Measurements from ENCODE around the gene ITPKB. TPM values are rescaled to one million over a fixed set of nuclear protein-coding genes. Genes with fewer than 3 reads are reported as not detected.
A peak's percentile ranks its signal among the peaks of the same experiment; 100 is the strongest.
"Not testable (repeated sequence)": the region's sequence is repeated elsewhere in the genome, so short reads cannot be mapped to it uniquely, and the experiment has no call there.

The ITPKB gene
- total RNA-seq, 1 donor from 2014 or later: 19.5 TPM

DNA sequence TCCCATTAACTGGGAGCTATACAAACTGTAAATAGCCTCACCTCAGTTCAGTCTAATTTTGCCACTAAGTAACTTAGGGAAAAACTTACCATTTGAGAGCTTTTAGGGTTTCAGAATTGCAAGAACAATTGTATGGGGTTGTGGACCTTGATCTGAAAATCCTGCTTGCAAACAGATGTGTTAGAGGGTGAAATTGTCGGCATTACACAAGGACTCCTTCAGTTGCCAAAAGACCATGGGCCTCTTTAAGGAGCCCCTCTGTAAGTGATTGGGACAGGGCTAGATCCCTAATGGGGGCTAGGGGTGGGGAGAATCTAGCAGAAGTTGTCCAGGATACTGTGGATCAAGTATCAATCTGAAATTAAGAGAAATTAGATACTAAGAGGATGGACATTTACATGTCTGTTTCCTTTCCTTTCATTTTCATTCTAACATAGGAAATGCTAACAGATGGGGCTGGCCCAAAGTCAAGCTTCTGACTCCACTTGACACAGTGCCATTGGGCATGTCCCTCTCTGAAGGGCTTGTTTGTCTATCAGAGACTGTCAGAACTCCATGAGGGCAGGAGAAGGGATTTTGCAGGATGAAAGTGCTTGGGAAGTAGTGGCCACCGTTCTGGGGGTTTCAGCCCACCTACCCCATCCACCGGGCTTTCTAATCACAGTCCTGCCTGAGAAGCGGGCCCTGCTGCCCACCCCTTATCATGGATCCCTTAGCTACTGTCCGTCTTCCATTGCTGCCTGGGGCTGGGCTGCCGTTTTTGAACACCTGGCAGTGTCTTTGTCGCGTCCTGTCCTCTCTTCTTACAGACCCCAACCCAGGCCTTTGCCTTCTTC is 135.8 kb downstream of the ITPKB start:
- DNase-seq (peak; percentile 75), ATAC-seq (peak; percentile 79)
- intact Hi-C loops (cut with micrococcal nuclease): no loop called here

DNA sequence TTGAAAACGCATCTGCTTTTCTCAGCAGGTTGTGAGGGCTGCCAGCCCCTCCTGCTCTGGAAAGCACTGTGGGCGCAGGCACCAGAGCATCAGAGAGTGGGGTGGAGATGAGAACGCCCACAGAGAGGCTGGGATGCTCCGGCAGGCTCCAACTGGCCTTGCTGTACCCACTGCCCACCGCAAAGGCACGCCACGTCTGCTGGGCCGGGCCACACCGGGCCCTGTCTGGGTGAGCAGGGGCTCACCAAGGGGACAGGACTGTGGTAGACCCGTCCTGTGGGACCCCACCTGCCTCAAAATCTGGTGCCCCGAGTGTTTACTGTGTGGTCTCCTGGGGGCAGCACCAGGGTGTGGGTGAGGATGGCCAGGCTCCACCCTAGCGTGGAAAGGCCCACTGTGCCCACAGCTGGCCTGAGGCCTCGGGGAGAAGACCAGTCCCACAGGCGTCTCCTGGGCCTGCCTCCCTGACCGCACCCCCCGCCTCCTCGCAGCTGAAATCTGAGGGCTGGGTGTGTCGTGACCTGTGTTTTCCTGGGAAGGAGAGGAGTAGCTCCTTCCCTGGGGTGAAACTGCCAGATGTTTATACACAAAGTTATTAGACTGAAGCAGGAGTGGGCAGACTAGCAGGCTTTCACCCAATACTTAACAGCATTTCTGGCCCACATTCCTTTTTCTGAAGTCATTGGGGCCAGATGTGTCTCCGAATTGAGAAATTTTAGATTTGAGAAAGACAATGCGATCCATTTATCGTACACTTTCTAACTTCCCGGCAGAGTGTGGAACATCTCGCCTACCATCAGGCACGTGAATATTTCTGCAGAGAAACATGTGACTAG is 136.7 kb downstream of the ITPKB start:
- intact Hi-C loops (cut with micrococcal nuclease): no loop called here
- ATAC-seq (peak; percentile 82), DNase-seq (peak; percentile 73)

DNA sequence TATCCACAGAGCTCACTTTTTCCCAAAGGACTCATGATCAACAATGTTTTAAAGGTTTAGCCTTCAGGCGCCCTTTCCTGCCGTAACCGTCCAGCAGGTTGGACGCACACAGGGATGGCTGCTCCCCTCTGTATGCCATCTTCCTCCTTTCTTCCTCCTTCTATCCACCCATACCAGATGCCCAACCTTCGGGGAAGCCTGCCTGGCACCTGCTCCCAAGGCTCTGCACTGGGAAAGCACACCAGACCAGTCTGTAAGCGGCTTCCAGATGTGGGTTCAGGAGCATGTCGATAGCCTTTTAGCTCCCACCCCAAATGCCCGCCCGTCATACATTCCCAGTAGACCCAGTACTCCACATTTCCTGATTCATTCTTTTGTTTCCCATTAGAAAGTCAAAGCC is 137.6 kb downstream of the ITPKB start:
- intact Hi-C loops (cut with micrococcal nuclease): no loop called here
- ATAC-seq (no peak), DNase-seq (no peak)

DNA sequence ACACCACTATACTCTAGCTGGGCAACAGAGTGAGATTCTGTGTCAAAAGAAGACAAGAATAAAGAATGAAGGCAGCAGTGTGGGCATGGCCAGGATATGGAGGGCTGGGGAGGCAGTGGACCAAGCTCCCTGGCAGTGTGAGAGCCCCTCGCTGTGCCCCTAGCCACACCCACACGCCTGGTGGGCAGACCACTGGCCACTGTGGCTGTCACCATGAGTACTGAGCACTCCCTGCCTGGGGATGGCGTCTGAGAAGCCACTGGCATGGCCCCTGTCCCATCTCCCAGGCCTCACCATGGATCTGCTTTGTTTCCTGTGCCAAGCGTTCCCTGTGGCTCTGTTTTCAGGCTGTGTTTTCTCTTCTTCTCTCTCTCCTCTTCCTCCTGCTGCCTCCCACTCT is 138.8 kb downstream of the ITPKB start:
- ATAC-seq (no peak), DNase-seq (no peak)
- intact Hi-C loops (cut with micrococcal nuclease): no loop called here

DNA sequence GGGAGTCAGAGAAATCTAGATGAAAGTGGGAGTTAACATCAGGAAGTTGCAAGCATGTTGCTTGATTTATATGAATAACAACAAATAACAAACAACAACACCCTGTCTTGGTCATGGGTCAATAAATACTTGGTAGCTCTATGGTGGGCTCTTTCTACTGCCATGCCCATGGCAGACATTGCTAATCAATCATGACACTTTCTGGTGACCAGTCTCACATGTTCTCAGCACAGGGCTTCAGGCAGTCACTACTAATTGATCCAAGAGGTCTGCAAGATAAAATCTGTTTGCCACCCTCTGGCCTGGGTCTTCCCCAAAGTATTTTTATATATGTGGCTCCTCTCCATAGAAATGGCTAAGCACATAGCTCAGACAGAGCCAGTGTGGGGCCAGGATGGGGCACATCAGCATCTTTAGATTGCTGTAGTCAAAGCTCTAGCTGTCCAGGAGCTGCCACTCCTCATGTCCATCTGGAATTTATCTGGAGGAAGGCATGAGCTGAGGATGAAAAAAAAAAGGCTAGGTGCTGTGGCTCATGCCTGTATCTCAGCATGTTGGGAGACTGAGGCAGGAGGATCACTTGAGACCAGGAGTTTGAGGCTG is 139.3 kb downstream of the ITPKB start:
- no peak for ATAC-seq
- intact Hi-C loops (cut with micrococcal nuclease): no loop called here
- DNase-seq: no peak

DNA sequence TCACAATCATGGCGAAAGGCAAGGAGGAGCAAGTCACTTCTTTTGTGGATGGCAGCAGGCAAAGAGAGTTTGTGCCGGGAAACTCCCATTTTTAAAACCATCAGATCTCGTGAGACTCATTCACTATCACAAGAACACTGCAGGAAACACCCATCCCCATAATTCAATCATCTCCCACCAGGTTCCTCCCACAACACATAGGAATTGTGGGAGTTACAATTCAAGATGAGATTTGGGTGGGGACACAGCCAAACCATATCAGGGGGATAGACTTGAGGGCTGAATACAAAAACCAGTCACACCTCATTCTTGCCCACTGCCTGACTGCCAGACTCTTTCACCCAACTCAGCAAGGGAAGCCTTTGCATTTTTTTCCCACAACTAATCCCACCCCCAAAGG is 140.1 kb downstream of the ITPKB start:
- ATAC-seq; intact Hi-C loops (cut with micrococcal nuclease); DNase-seq: not testable (repeated sequence)

DNA sequence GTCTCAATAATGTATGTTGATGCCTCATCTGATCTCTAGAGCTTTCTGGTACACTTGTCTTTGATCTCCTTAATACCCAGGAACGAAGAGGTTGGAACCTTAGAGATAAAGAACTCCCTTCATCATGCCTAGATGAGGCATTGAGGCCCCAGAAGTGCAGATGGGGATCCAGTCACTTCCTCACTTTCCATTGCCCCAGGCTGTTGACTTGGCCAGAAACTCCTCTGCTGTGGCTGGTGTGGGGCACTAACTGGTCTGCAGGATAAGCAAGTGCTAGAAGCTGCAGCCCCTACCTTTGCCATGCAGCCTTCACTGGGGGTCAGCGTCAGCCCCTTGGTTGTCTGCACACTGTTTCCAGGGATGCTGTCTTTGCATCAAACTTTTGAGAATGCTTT is 140.6 kb downstream of the ITPKB start:
- DNase-seq (no peak), ATAC-seq (no peak)
- intact Hi-C loops (cut with micrococcal nuclease): no loop called here

DNA sequence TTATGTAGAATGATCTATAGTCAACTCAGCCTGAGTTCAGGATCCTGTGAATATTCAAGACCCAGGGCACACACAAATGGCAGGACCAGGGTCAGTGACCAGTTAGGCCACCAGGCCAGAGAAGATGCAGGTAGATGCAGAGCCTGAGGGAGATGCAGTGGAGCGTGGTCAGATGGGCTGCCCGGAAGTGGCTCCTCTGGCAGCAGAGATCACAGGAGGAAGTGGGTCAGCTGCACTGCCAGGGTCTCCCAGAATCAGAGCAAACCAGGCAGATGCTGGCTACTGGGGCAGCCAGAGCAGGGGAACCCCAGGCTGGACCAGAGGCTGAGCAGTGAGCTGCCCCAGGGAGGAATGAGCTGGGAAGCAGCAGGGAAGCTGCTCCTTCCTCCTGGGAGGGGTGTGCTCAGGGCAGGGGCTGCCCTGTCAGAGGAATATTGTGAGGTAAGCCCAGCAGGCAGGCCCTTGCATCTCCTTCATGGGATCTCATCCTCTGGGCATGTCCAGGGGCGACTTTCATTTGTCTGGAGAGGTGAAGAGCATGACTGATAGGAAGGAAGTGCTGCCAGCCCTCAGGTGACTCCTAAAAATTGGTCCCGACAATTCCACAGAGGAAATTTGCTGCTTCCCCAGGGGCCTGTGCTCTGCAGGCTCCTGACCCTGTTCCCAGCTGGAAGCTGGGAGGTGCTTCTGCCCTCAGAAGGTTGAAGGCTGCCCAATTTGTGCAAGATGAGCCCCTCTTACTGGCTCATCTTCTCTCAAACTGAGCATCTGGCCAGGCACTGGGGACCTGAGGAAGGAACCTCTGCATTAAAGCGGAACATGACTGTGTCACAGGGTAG is 141.2 kb downstream of the ITPKB start:
- DNase-seq (no peak), ATAC-seq (no peak)
- intact Hi-C loops (cut with micrococcal nuclease): no loop called here

DNA sequence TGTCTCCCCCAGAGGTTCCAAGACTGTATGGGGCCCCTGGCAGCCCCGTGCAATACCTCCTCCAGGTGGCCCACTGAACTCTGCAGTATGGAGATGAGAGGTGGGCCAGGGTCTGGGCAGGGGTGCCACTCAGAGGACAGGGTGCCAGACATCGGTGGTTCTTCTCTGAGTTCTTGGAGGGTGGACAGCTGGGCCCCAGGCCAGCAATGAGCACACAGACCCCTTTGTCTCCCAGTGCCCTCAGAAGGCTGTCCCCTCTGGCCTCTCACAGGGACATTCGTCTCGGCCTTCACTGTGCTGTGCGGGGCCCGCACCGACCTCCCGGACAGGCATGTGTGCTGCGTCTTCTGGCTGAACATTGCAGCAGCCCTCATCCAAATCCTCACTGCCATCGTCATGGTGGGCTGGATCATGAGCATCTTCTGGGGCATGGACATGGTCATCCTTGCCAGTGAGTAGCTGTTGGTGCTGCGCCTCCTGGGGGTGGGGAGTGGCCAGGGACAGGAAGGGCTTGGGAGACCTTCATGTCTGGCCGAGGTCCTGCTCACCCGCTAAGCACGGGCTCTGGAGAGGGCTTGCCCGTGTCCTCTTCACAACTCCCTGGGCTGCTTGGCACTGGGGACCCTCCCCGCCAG is 142.4 kb downstream of the ITPKB start:
- no peak for DNase-seq

DNA sequence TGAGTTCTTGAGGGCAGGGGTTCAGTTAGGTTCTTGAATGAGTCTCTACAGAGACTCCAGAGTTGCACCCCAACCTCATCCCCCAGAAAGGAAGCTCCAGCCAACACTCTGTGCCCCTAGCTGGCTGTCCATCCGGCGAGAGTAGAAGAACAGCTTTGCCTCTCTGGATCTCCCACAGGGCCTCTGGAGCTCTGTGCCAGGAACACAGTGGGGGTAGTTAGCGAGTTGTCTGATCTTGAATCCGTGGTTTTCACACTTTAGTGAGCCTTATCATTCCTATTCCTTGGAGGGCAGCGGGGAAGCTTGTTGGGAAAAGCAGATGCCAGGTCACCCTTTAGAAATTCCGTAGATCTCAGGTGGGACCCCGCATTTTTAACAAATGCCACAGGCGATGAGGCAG is 145.5 kb downstream of the ITPKB start:
- no peak for ATAC-seq
- intact Hi-C loops (cut with micrococcal nuclease): no loop called here
- no peak for DNase-seq

More for the DNA sequence above, 142.4 kb downstream of the ITPKB start:
- no peak for ATAC-seq
- intact Hi-C loops (cut with micrococcal nuclease): no loop called here

DNA sequence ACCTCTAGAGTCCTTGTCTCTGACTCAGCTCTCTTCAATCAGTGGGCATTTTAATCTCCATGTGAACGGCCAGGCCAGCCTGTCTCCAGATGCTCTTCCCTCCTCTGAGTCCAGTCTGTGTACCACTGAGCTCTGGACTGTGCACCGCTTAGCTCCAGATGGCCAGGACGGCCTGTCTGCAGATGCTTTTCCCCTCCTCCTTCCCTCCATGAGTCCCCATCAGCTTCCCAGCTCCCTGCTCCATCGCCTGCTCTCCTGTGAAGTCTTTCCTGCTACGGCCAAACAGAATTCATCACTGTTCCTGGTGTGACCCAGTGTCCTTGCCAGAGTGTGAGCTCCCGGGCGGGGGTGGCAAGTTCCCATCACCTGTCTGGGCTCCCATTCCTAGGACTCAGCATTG is 148.5 kb downstream of the ITPKB start:
- intact Hi-C loops (cut with micrococcal nuclease): no loop called here
- no peak for DNase-seq
- no peak for ATAC-seq

DNA sequence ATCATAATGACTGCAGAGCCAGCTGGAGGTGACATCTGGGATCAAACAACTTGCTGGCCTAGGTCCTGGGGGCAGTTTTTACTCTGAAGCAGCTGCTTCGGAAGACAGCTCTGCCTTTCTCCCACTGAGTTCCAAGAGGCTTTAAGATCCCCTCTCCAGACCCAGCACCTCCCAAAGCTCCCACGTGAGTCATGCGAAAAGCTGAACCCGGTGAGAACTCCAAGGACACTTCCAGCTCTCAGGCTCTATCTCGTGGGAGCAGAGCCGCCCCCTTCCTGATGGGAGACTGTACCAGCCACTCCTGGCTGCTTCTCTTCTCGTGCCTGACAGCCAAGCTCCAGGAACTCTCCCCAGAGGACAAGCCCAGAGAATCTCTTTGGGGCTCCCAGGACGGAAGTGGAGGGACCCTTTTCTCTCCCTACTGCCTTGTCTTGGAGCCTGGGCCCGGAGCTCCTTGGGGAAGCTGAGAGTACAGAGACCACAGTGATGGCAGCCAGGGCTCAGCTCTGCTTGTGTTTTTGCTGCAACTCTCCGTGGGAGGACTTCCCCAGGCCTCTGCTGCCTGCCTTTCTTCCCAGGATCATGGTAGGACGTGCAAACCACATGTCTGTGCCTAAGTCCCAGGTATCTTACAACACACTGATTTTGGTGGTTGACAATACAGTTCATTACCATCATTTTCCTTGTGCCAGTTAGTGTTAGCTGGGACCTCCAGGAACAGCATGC is 149.9 kb downstream of the ITPKB start:
- intact Hi-C loops (cut with micrococcal nuclease): no loop called here
- DNase-seq (peak; percentile 35), ATAC-seq (peak; percentile 73)

DNA sequence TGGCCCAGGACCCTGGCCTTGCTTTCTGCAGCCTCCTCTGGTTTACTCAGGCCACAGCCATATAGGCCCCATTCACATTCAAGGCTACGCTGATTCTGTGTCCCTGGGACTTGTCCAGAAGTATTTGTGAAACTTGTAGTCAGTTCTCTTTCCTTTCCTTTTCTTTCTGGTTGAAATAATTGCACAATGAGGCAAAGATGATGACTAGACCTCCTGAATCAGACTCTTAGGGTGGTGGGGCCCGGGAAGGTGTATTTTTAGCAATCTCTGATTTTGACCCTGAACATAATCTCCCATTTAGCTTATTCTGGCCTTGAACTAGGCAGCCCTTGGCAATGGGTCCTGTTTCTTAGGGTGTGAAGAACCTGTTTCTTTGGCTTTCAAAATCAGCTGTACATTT is 150.6 kb downstream of the ITPKB start:
- intact Hi-C loops (cut with micrococcal nuclease): no loop called here
- no peak for DNase-seq
- peak; percentile 69 for ATAC-seq

DNA sequence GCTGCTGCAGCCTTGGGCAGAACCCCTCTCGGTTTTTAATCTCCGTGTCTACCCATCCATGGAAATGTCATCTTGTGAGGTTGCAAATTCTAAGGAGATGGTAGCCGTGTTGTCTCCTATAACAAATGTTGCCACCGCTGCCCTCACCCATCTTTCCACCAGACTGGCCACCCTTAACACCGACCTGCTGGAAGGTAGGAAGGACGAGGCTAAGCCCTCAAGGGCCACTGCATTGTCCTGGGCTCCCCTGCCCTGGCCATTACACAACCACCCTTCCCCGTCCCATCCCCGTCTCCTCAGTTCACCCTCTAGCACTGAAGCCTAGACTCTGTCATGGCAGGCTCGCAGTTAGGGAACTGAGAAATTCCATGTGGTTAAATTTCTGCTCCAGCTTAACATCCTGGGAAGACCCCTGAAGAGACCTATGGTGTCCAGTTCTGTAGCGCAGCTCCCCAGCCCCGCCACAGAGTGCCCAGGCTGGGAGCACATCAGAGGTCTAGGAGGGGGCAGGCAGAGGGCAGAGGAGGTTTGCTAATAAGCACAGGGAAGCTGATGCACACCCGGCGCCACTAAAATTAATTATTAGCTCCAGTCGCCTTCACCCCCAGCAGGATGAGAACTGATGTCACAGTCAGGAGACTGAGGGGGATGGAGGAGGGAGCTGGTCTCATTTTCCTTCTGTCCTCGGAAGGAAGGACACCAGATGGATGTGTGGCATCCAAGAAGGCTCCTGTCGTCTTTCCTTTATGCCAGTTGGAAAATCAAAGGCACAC is 152.2 kb downstream of the ITPKB start:
- intact Hi-C loops (cut with micrococcal nuclease): no loop called here
- no peak for DNase-seq
- no peak for ATAC-seq

DNA sequence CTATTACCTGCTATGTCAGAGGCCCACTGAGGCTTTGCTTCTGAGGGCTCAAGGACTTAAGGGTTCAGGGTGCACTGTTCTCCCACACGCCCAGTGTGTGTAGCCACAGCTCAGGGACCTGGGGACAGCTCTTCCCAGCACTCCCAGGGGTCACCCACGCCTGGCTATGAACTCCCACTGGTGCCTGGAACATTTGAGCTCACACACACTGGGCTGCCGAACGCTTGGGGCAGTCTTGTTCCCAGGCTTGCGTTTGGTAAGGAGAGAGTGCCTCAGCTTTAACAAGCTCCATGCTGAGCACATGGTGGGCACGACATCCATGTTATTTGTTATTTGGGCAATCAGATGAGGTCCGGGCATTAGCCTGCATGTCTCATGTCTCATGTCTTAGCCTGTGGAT is 153.0 kb downstream of the ITPKB start:
- ATAC-seq (no peak), DNase-seq (no peak)
- intact Hi-C loops (cut with micrococcal nuclease): no loop called here

DNA sequence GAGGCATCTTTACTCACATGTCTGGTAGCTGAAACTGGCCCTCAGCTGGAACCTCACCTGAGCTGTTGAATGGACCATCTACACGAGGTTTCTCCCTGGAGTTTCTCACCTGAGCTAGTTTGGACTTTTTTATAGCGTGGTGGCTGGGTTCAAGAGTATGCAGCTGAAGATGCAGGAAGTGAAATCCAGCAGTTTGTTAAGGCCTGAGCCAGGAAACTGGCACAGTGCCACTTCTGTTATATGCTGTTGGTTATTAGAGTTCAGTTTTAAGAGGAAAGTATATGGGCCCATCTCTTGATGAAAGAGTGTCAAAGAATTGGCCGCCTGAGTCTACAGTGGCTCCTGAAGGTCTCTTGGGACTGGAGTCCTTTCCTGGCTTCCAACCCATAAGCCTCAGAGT is 154.9 kb downstream of the ITPKB start:
- ATAC-seq: no peak
- intact Hi-C loops (cut with micrococcal nuclease): no loop called here
- no peak for DNase-seq

DNA sequence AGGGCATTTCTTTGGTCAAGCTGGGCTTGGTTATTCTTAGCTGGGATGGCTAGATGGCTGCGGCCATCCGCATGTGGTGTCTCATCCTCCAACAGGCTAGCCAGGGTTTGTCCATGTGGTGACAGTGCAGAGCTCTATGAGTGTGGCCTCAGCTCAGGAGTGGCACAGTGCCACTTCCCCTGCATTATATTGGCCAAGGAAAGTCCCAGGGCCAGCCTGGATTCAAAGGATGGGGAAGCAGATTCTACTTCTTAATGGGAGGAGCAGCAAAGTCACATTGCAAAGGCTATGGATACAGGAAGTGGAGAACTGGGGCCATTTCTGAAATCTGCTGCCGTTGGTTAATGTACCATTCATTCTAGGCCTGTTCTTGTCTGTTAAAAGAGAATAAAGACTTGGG is 156.1 kb downstream of the ITPKB start:
- no peak for ATAC-seq
- DNase-seq: no peak
- intact Hi-C loops (cut with micrococcal nuclease): no loop called here

Measured in left ventricle myocardium superior (tissue), 1 donor.